Glomerular visceral epithelial cell (primary cell): ENCODE data around the gene ASGR1.

Experiments
- DNase-seq: peaks from one replicate; pipeline ENCODE4 v3.0.0-alpha.2; 2016; ENCODE audit errors: extremely low spot score

Gene ASGR1

GRCh38 chr17:7216242-7217112, 37.3 kb upstream of the ASGR1 start:
- no peak for DNase-seq

DNA sequence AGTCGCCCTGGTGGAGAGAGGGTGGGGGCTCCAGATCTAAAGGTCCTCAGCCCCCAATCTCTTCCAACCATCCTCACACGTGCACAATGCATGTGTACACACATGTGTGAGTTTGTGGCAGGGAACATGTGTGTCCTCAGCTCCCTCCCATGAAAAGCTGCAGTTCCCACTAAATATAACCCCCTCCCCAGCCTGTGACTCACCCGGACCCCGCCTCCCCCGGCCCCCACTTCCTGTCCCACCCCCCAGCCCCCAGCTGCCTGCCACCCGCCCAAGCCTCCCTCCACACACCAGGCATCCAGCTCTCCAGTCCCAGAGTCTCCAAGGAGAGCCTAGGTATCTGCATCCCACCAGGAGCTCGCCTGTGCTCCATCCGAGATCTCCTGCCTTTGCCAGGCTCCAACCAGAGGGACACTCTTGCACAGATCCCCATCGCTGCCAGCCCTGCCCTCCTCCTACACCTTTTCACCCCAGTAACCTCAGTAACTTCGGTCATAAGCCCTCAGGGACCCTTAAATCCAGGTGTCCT, 36.5 kb upstream of the ASGR1 start:
- DNase-seq, result no peak

DNA sequence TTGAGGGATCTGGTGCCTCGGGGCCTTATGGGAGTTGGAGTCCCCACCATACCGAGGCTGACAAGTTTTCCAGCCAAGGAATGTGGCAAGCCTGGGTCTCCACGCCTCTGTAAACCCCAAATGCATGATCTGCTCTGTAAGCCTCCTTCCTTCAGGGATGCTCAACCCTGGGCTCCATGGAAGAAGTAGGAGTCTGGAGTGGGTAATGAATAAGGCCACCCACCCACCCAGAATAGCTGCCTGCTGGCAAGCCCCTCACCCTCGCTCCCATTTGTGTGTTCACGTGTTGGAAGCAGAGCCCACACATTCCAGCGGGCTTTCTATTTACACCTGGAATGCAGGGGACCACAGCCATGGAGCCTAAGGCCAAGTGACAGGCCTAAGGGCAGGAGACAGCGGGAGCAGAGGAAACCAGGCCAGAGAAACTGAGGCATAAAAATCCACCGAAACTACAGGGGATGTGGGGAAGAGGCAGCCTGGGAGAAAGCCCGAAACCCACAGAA, 36.0 kb upstream of the ASGR1 start:
- no peak for DNase-seq

DNA sequence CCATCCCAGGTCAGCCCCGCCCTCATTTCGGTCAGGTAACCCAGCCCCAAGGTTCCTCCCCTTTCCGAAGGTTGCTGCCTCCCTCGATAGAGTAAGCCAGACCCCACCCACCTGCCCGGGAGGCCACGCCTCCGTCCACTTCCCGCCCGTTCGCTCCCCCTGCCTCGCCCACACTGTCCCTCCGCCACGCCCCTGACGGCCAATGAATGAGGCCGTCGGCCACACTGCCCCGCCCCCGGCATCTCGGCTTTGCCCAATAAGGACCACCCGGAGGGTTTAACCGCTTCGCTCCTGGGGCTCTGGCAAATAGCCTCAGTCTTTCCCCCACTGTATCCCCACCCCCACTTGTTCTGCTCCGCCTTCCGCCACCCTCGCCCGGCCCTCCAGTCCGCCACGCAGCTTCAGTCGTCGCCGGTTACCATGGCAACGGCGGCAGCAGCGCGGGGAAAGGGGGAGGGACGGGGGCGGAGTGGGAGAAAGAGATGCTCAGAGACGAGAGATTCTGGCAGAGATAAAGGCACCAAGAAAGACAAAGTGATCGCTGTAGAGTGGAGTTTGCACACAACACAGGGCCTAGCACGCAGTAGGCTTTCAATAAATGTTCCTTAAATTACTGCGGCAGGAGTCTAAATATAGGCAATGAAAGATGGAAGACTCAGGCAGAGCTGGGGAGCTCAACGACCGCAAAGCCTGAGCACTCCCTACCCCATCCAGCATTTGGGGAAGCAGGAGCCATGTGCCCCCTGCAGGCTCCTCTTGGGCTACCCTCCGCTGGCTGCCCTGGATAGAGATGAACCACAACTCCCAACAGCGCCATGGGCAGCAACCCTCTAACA, 35.3 kb upstream of the ASGR1 start:
- DNase-seq, result peak; percentile 98

GRCh38 chr17:7213895-7214299, 34.7 kb upstream of the ASGR1 start:
- peak; percentile 72 for DNase-seq

DNA sequence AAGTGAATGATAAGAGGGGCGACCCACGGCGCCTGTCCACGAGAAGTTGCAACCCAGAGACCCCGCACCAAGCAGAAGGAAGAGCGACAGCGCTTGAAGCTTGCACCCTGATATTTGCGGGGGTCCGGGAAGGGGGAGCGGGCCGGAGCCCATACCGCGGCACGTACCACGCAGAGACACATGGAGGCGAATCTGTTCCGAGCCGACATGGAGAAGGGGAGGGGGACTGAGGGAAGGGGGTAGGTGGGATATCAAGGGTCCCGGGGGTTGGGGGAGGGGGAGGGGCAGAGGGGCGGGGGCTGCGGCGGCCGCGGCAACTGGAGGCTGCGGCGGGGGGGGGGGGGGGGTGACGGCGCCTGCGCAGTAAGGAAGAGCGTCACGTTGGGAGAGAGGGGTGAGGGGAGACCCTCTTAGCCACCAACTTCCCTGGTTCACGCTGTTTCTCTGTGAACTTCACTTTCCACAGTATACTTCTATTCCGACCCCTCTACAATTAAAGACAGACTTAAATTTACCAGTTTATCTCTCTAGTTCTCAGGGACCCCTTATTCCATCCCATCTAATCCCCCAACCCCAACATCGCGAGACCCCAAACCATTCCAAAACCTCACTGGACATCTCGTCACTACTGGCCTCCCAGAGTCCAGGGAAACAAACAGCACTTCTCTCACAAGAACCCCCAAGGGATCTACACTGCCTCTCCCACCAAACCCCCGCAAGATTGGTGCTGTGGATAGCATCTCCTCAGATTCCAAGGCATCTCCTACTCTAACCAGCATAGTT, 32.5 kb upstream of the ASGR1 start:
- DNase-seq, result no peak

DNA sequence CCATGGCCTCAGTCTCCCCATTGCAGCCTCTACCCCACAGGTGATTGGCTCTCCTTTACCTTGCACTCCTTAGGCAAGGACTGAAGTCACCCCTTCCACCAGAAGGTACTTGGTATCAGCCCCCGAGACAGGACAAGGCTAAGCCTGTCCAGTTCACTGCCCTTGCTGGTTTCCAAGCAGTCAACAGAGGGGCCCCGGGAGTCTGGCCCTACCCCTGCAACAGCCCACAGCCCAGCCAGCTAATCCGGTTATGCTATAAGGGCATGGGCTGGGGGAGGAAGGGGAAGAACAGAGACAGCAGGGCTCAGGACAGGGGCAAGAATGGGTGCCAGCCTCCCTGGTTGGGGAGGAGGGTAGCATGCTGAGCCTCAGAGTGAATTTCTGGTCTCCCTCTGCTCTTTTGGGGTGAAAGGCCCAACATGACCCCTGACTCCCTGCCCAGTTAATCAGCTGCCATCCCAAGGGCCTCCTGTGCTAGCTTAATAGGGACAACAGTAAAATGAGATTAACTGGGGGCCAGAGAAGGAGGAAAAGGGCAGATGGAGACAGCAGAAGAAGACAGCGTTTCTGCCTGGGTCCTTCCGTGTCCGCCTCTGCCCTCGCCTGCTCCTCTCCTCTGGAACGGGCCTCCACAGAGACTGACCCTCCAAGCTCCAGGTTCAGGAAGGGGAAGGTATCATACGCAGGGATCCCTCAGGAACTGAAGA, 29.7 kb upstream of the ASGR1 start:
- DNase-seq, result no peak

- no peak for DNase-seq
Measured at GRCh38 chr17:7208027-7208571, 28.9 kb upstream of the ASGR1 start.

- no peak for DNase-seq
Measured at GRCh38 chr17:7207120-7208001, 28.2 kb upstream of the ASGR1 start.

DNA sequence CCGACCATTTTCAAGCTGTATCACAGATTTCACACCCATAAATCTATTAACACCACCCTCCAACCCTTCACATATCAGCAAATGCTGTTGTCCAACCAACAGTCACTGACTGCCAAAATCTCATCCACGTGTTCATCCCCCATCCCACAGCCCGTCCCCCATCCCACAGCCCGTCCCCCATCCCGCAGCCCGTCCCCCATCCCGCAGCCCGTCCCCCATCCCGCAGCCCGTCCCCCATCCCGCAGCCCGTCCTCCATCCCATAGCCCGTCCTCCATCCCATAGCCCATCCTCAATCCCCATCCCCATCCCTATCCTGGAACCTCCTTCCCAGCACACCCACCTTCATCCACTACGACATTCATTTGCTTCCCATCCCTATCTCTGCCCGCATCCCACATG, 26.4 kb upstream of the ASGR1 start:
- DNase-seq, result no peak

DNA sequence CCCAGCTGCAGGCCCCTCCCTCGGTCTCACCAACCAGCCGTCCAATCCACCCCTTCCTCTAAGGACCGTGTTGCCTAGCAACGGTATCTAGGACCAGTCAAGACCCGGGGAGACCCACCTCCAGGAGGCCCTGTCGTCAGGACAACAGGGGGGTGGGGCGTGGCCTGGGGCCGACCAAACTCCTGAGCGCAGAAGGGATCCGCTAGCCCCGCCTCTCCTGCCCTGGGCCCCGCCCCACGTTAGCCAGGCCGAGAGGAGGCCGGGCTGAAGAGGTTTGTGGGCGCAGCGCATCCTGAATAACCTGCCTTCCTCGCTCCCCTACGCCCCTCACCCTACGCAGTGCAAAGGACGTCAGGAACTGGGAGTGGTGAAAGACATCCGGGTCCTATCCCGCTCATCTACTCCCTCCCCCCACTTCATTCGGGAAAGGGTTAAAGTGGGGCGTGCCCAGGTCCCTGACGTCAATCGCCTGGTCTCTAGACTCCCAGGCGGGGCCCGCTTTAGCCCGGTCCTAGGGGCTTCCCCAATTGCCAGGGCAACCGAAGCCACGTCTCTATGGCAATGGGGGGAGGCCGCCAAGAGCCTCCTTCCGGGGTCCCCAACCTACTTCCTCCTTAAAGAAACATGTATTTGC, 25.8 kb upstream of the ASGR1 start:
- DNase-seq, result no peak

- no peak for DNase-seq
Measured at GRCh38 chr17:7204336-7204735, 25.2 kb upstream of the ASGR1 start.

DNA sequence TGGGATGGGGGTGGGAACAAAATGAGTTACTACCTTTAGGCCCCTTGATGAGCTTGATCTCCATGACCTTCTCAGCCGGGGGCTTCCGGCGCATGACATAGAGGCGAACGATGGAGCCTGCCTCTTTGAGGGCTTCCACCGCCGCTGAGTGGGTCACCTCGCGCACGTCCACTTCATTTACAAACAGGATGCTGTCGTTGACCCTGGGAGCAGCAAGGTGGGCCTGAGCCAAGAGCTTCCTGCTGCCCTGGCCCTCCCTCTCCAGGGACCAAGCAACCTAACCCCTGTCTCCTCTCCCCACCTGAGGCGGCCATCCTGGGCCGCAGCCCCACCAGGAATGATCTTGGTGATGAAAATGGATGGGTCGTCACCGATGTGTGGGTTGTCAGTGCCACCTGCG, 24.2 kb upstream of the ASGR1 start:
- DNase-seq, result no peak

DNA sequence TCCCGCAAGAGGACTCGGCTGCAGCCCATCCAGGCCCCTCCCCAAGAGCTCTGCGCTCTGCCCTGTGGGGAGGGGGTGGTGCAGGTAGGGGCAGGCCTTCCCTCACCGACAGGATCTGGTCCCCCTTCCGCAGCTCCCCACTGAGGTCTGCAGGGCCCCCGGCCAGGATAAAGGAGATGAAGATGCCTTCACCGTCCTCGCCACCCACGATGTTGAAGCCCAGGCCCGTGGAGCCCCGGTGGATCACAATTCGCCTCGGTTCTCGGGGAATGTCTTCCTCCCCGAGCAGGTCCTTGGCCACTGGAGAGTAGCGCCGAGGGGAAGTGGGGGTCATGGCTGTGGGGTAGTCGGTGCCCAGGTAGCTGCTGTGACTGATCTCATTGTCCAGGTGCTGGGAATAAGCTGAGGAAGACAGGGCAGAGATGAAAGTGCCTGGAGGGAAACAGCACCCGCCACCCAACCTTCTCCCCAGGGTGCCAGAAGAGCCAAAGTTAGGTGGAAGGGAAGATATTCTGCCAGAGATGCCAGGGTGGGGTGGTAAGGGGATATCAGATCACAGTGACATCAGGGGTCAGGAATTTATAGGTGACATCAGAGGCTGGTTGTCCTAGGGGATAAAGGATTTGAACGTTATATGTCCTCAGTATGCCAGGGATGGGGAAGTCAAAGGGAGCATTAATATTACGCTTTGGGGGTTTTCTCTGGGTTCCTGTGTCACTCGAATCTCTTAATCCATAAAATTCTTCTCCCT, 17.7 kb upstream of the ASGR1 start:
- DNase-seq, result no peak

- DNase-seq, result no peak
Measured at GRCh38 chr17:7195971-7196370, 16.8 kb upstream of the ASGR1 start.

DNA sequence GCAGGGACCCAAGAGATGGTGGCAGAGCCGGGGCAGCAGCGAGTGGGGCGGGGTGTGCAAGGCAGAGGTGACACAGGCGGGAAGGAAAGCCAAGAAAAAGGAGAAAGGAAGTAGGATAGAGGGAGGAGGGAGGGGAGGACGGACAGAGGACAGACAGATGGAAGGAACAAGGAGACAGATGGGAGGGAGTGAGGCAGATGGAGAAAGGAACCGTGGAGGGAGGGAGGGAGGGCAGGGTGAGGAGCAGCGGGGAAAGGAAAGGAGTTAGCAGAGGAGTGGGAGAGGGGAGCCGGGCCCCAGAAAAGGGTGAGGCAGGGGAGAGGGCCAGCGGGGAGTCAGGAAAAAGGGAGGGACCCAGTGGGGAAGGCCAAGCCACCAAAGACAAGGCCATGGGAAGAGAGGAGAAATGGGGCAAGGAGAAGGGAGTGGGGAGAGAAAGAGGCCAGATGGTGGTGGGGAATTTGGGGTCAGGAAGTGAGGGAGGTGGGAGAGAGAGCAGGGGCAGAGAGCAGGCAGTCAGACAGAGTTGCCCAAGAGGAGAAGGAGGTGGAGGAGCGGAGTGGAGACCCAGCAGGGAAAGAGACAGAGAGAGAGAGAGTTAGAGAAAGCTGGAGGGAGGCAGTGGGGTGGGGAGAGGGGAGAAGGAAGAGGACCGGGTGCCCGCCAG, 13.2 kb upstream of the ASGR1 start:
- no peak for DNase-seq

DNA sequence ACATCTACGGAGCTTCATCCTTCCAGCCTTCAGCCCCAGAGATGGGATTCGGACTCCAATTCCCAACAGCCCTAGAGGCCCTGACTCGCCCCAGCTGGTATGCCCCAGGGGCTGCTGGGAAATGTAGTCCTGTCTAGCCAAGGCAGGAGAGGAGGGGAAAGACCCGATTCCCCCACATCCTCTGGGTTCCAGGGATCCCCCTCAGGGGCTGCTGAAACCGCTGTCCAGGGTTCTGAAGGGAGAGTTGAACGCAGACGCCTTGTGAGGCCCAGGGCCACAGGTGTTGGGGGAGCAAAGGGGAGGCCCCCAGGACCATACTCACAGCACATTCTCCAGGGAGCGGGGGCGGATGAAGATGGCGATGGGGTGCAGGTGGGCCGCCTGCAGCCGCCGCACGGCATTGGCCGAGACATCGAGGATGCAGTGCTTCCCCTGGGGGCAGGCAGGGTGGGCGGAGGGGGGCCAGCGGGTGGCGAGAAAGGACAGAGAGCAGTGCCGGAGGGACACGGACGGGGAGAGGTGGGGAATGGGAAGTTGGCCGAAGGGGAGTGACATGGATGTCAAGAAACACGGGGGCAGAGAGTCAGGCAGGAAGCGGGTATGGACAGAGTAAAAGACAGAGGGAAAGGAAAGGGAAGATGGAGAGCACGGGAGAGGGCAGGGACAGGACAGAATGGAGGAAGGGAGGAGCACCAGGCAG, 12.6 kb upstream of the ASGR1 start:
- no peak for DNase-seq
